Peyer's patch (tissue), 4 donors: ENCODE results near the gene WDR89. TPM values are rescaled to one million over a fixed set of nuclear protein-coding genes. Genes with fewer than 3 reads are reported as not detected.
"Not testable (repeated sequence)": the region's sequence is repeated elsewhere in the genome, so short reads cannot be mapped to it uniquely, and the experiment has no call there.

Experiments
- DNase-seq, 3 donors: peaks; one replicate each; pipeline ENCODE4 v3.0.0-alpha.2; 2017 to 2019
- H3K27ac ChIP-seq, 4 donors: fragments of 200-600 bp; sonication (generic); one replicate each; pipeline ENCODE4 v1.5.1; 2016 to 2019
- H3K27me3 ChIP-seq, 2 donors: fragments of 200-600 bp; sonication (generic); one replicate each; pipeline ENCODE4 v1.5.1; 2019
- H3K36me3 ChIP-seq, 3 donors: fragments of 200-600 bp; sonication (generic); one replicate each; pipeline ENCODE4 v1.5.1; 2016 to 2019
- H3K4me1 ChIP-seq, 4 donors: fragments of 200-600 bp; sonication (generic); one replicate each; pipeline ENCODE4 v1.5.1; 2016 to 2019
- H3K4me3 ChIP-seq, 4 donors: fragments of 200-600 bp; sonication (generic); 1 replicate in 3 of 4; 2 replicates in 1 of 4; pipeline ENCODE4 v1.5.1; 2016 to 2019; ENCODE audit warnings: mild to moderate bottlenecking in 1 of 4
- H3K9me3 ChIP-seq, 4 donors: fragments of 200-600 bp; sonication (generic); one replicate each; pipeline ENCODE4 v1.5.1; 2016 to 2019; ENCODE audit warnings: mild to moderate bottlenecking in 1 of 4
- CTCF ChIP-seq, 6 experiments: fragments of 450-650 bp in 4 of 6; fragments of 200-600 bp in 2 of 6; sonication (generic) in 1 of 6; IDR thresholded peaks; one replicate each; pipeline ENCODE4 v1.5.1; 2017 to 2019; ENCODE audit warnings: antibody characterized with exemption in 6 of 6, mild to moderate bottlenecking in 3 of 6, moderate library complexity in 1 of 6
- POLR2A ChIP-seq, 2 donors: fragments of 450-650 bp; IDR thresholded peaks; one replicate each; pipeline ENCODE4 v1.5.1; 2017; ENCODE audit warnings: antibody characterized with exemption in 2 of 2, mild to moderate bottlenecking in 2 of 2, moderate library complexity in 2 of 2
- total RNA-seq, 4 donors: library from RNA; depleted of rRNA; stranded (reverse); fragments of >200 nt; gene quantifications; one replicate each; pipeline ENCODE4 v1.1.0, GENCODE V29; 2016

WDR89 gene
- total RNA-seq, 4 donors from 2014 or later = 3.2 to 7.4 (median 5.6) TPM

GRCh38 chr14:63662776-63663175 lies 21.1 kb upstream of the WDR89 start:
- H3K4me3 ChIP-seq = no peak overlapping the region
- no peaks in the 10 kb centered on the region for H3K9me3 ChIP-seq
- no peak for TF ChIP-seq POLR2A (IDR thresholded peaks at IDR 0.05)
- TF ChIP-seq CTCF (IDR thresholded peaks at IDR 0.05) = no peak
- H3K27me3 ChIP-seq = no peaks in the 10 kb centered on the region
- no peak overlapping the region for H3K27ac ChIP-seq
- DNase-seq = no peak
- H3K4me1 ChIP-seq = peaks cover 0 to 11% (median 0%) of the 10 kb centered on the region in 4 donors
- no peaks in the 10 kb centered on the region for H3K36me3 ChIP-seq

- not testable (repeated sequence) for H3K9me3 ChIP-seq, H3K4me3 ChIP-seq, H3K27ac ChIP-seq, H3K27me3 ChIP-seq, H3K36me3 ChIP-seq, DNase-seq
- H3K4me1 ChIP-seq = peaks cover 0 to 11% (median 0%) of the 10 kb centered on the region in 4 donors
Measured at GRCh38 chr14:63661881-63662280, 20.2 kb upstream of the WDR89 start.

GRCh38 chr14:63659726-63660125 lies 18.1 kb upstream of the WDR89 start:
- no peak overlapping the region for H3K27ac ChIP-seq
- H3K36me3 ChIP-seq = no peaks in the 10 kb centered on the region
- H3K9me3 ChIP-seq = no peaks in the 10 kb centered on the region
- no peak for DNase-seq
- H3K4me1 ChIP-seq = peaks cover 0 to 11% (median 0%) of the 10 kb centered on the region in 4 donors
- TF ChIP-seq CTCF (IDR thresholded peaks at IDR 0.05) (no peak), POLR2A (IDR thresholded peaks at IDR 0.05) (no peak)
- H3K27me3 ChIP-seq = no peaks in the 10 kb centered on the region
- H3K4me3 ChIP-seq = no peak overlapping the region

- no peaks in the 10 kb centered on the region for H3K36me3 ChIP-seq
- H3K27me3 ChIP-seq = no peaks in the 10 kb centered on the region
- TF ChIP-seq POLR2A (IDR thresholded peaks at IDR 0.05) = no peak
- TF ChIP-seq CTCF (IDR thresholded peaks at IDR 0.05) = no peak
- no peaks in the 10 kb centered on the region for H3K9me3 ChIP-seq
- no peak overlapping the region for H3K27ac ChIP-seq
- no peak overlapping the region for H3K4me3 ChIP-seq
- DNase-seq = no peak
- H3K4me1 ChIP-seq = no peaks in the 10 kb centered on the region
Measured at GRCh38 chr14:63656194-63656593, 14.5 kb upstream of the WDR89 start.

GRCh38 chr14:63654936-63655335 lies 13.3 kb upstream of the WDR89 start:
- no peaks in the 10 kb centered on the region for H3K4me1 ChIP-seq
- TF ChIP-seq CTCF (IDR thresholded peaks at IDR 0.05) (no peak), POLR2A (IDR thresholded peaks at IDR 0.05) (no peak)
- no peak for DNase-seq

GRCh38 chr14:63654346-63654745 lies 12.7 kb upstream of the WDR89 start:
- DNase-seq = no peak
- no peak overlapping the region for H3K27ac ChIP-seq
- H3K4me3 ChIP-seq = no peak overlapping the region
- H3K9me3 ChIP-seq = no peaks in the 10 kb centered on the region
- H3K27me3 ChIP-seq = no peaks in the 10 kb centered on the region
- H3K36me3 ChIP-seq = no peaks in the 10 kb centered on the region
- TF ChIP-seq CTCF (IDR thresholded peaks at IDR 0.05) (no peak), POLR2A (IDR thresholded peaks at IDR 0.05) (no peak)
- no peaks in the 10 kb centered on the region for H3K4me1 ChIP-seq

More at GRCh38 chr14:63654936-63655335, 13.3 kb upstream of the WDR89 start:
- Histone ChIP-seq H3K27me3 (no peaks in the 10 kb centered on the region), H3K4me3 (no peak overlapping the region), H3K27ac (no peak overlapping the region), H3K36me3 (no peaks in the 10 kb centered on the region), H3K9me3 (no peaks in the 10 kb centered on the region)
